ENCODE results near the gene CTPS1. TPM values are rescaled to one million over a fixed set of nuclear protein-coding genes. Genes with fewer than 3 reads are reported as not detected.

Gene CTPS1
- total RNA-seq, 1 donor from 2014 or later: 41.2 TPM

GRCh38 chr1:40984531-40984930 is 5.0 kb downstream of the CTPS1 start:
- peaks cover 41% of the 10 kb centered on the region for H3K36me3 Mint-ChIP-seq (ENCODE audit: low read depth, unreplicated experiment)
- no peaks in the 10 kb centered on the region for H3K9me3 Mint-ChIP-seq (ENCODE audit: unreplicated experiment)
- H3K27ac Mint-ChIP-seq (ENCODE audit: unreplicated experiment): no peak overlapping the region
- H3K4me3 Mint-ChIP-seq (ENCODE audit: unreplicated experiment): no peak overlapping the region
- DNase-seq (ENCODE audit: low spot score): no peak
- no peak for TF ChIP-seq CTCF (IDR thresholded peaks at IDR 0.05; ENCODE audit: unreplicated experiment)
- peaks cover 11% of the 10 kb centered on the region for H3K27me3 Mint-ChIP-seq (ENCODE audit: unreplicated experiment)
- peaks cover 10% of the 10 kb centered on the region for H3K4me1 Mint-ChIP-seq (ENCODE audit: unreplicated experiment)

DNA sequence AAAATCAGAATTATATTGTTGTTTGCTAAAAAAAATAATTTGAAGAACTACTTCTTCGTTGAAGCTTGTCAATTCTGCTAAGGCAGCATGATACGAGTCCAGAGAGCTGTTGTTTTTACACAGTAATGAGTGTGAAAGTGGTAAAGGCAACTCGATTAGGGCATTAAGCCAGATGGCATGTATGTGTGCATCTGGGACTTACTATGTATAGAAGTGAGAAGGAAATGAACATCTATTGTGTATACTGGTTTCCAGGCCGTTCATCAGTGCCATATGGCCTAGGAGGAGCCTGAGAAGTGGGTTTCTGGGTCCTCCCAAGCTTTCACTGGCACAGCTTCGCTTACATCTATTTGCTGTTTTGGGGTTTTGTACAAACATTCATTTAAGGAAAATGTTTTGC is 5.7 kb downstream of the CTPS1 start:
- H3K4me1 Mint-ChIP-seq (ENCODE audit: unreplicated experiment): peaks cover 10% of the 10 kb centered on the region
- no peak overlapping the region for H3K27ac Mint-ChIP-seq (ENCODE audit: unreplicated experiment)
- peaks cover 45% of the 10 kb centered on the region for H3K36me3 Mint-ChIP-seq (ENCODE audit: low read depth, unreplicated experiment)
- no peak overlapping the region for H3K4me3 Mint-ChIP-seq (ENCODE audit: unreplicated experiment)
- no peak for TF ChIP-seq CTCF (IDR thresholded peaks at IDR 0.05; ENCODE audit: unreplicated experiment)
- DNase-seq (ENCODE audit: low spot score): no peak
- H3K27me3 Mint-ChIP-seq (ENCODE audit: unreplicated experiment): peaks cover 11% of the 10 kb centered on the region
- H3K9me3 Mint-ChIP-seq (ENCODE audit: unreplicated experiment): no peaks in the 10 kb centered on the region

- Mint-ChIP-seq H3K9me3 (ENCODE audit: unreplicated experiment) (no peaks in the 10 kb centered on the region), H3K27me3 (ENCODE audit: unreplicated experiment) (peaks cover 5% of the 10 kb centered on the region), H3K4me3 (ENCODE audit: unreplicated experiment) (peak overlapping the region; percentile 21), H3K27ac (ENCODE audit: unreplicated experiment) (peak overlapping the region; percentile 27), H3K4me1 (ENCODE audit: unreplicated experiment) (peaks cover 4% of the 10 kb centered on the region), H3K36me3 (ENCODE audit: low read depth, unreplicated experiment) (peaks cover 40% of the 10 kb centered on the region)
- no peak for TF ChIP-seq CTCF (IDR thresholded peaks at IDR 0.05; ENCODE audit: unreplicated experiment)
- DNase-seq (ENCODE audit: low spot score): no peak
These were observed 6.4 kb downstream of the CTPS1 start for GRCh38 chr1:40985875-40986274.

GRCh38 chr1:40986328-40986783 is 6.9 kb downstream of the CTPS1 start:
- H3K36me3 Mint-ChIP-seq (ENCODE audit: low read depth, unreplicated experiment): peaks cover 42% of the 10 kb centered on the region
- peaks cover 4% of the 10 kb centered on the region for H3K27me3 Mint-ChIP-seq (ENCODE audit: unreplicated experiment)
- no peak for DNase-seq (ENCODE audit: low spot score)
- H3K4me1 Mint-ChIP-seq (ENCODE audit: unreplicated experiment): no peaks in the 10 kb centered on the region
- H3K9me3 Mint-ChIP-seq (ENCODE audit: unreplicated experiment): no peaks in the 10 kb centered on the region
- H3K4me3 Mint-ChIP-seq (ENCODE audit: unreplicated experiment): peak overlapping the region; percentile 21
- no peak for TF ChIP-seq CTCF (IDR thresholded peaks at IDR 0.05; ENCODE audit: unreplicated experiment)
- H3K27ac Mint-ChIP-seq (ENCODE audit: unreplicated experiment): peak overlapping the region; percentile 27

GRCh38 chr1:40986956-40987355 is 7.5 kb downstream of the CTPS1 start:
- H3K4me3 Mint-ChIP-seq (ENCODE audit: unreplicated experiment): no peak overlapping the region
- H3K27me3 Mint-ChIP-seq (ENCODE audit: unreplicated experiment): peaks cover 4% of the 10 kb centered on the region
- no peak for DNase-seq (ENCODE audit: low spot score)
- H3K9me3 Mint-ChIP-seq (ENCODE audit: unreplicated experiment): no peaks in the 10 kb centered on the region
- TF ChIP-seq CTCF (IDR thresholded peaks at IDR 0.05; ENCODE audit: unreplicated experiment): no peak
- H3K27ac Mint-ChIP-seq (ENCODE audit: unreplicated experiment): no peak overlapping the region
- peaks cover 45% of the 10 kb centered on the region for H3K36me3 Mint-ChIP-seq (ENCODE audit: low read depth, unreplicated experiment)
- no peaks in the 10 kb centered on the region for H3K4me1 Mint-ChIP-seq (ENCODE audit: unreplicated experiment)

Measured in endothelial cell (in vitro differentiated cells).